IMR-90 (cell line): ENCODE results near the gene TMC1. TPM values are rescaled to one million over a fixed set of nuclear protein-coding genes. Genes with fewer than 3 reads are reported as not detected.

ENCODE experiments used
- ATAC-seq: fragments of 200-7000 bp; cut with Tn5 transposase; 2 replicates; pipeline ENCODE4 v1.9.1; 2020; ENCODE audit warnings: low read depth, mild to moderate bottlenecking, moderate library complexity
- BruUV-seq: library from RNA; stranded (reverse); fragments of 400-500 nt; replicated peaks from 2 replicates; lab custom pipeline; 2021; lab: Mats Ljungman, UMichigan
- CTCF ChIA-PET: fragments of 300-600 bp; formaldehyde crosslinking; extraction: SDS; loops from one replicate; lab custom pipeline; 2021; ENCODE audit warnings: antibody characterized with exemption; lab: Yijun Ruan, JAX
- POLR2A ChIA-PET: fragments of 300-600 bp; sonication (Branson Sonifier 250); formaldehyde crosslinking; loops from one replicate; lab custom pipeline; 2022; ENCODE audit warnings: antibody characterized with exemption; ENCODE audit not compliant: unreplicated experiment; lab: Charles Lee
- DNase-seq: peaks from one replicate; pipeline ENCODE4 v3.0.0; 2013
- H2AFZ ChIP-seq: replicated peaks from 2 replicates; pipeline ENCODE3; 2013; ENCODE audit warnings: low read length, mild to moderate bottlenecking; ENCODE audit not compliant: poor library complexity
- H2AK5ac ChIP-seq: 2 replicates; pipeline ENCODE4 v1.6.1; 2013; ENCODE audit warnings: low read depth, low read length, inconsistent platforms
- H2AK9ac ChIP-seq: replicated peaks from 2 replicates; pipeline ENCODE3; 2013; ENCODE audit warnings: mild to moderate bottlenecking, low read depth, low read length, moderate library complexity; ENCODE audit not compliant: poor library complexity
- H2BK120ac ChIP-seq: 2 replicates; pipeline ENCODE4 v1.6.1; 2013; ENCODE audit warnings: low read depth, low read length, inconsistent platforms
- H2BK15ac ChIP-seq: 3 replicates; pipeline ENCODE4 v1.6.1; 2013; ENCODE audit warnings: low read depth, low read length, inconsistent platforms
- H2BK20ac ChIP-seq: 2 replicates; pipeline ENCODE4 v1.6.1; 2013; ENCODE audit warnings: low read depth, mild to moderate bottlenecking, inconsistent platforms, low read length, moderate library complexity
- H2BK5ac ChIP-seq: 2 replicates; pipeline ENCODE4 v1.6.1; 2013; ENCODE audit warnings: mild to moderate bottlenecking, low read depth, low read length, inconsistent platforms; ENCODE audit not compliant: poor library complexity, severe bottlenecking
- H3K14ac ChIP-seq: replicated peaks from 2 replicates; pipeline ENCODE4 v1.6.1; 2013; ENCODE audit warnings: low read depth, low read length, inconsistent platforms
- H3K18ac ChIP-seq: 2 replicates; pipeline ENCODE4 v1.6.1; 2013; ENCODE audit warnings: low read depth, low read length, control low read depth
- H3K23ac ChIP-seq: 2 replicates; pipeline ENCODE4 v1.6.1; 2013; ENCODE audit warnings: low read depth, low read length, inconsistent platforms
- H3K27ac ChIP-seq: 2 replicates; pipeline ENCODE4 v1.5.1; 2013; ENCODE audit warnings: mild to moderate bottlenecking, control low read depth, low read length; ENCODE audit not compliant: insufficient read depth
- H3K27me3 ChIP-seq: 2 replicates; pipeline ENCODE4 v1.6.1; 2013; ENCODE audit warnings: low read length; ENCODE audit not compliant: control insufficient read depth, insufficient read depth
- H3K36me3 ChIP-seq: 2 replicates; pipeline ENCODE4 v1.6.1; 2013; ENCODE audit warnings: low read length, mixed read lengths; ENCODE audit not compliant: control insufficient read depth, insufficient read depth
- H3K4ac ChIP-seq: 2 replicates; pipeline ENCODE4 v1.6.1; 2013; ENCODE audit warnings: low read depth, low read length, inconsistent platforms
- H3K4me1 ChIP-seq: 2 replicates; pipeline ENCODE4 v1.6.1; 2013; ENCODE audit warnings: low read length, mixed read lengths; ENCODE audit not compliant: control insufficient read depth, insufficient read depth
- H3K4me2 ChIP-seq: 2 replicates; pipeline ENCODE4 v1.6.1; 2013; ENCODE audit warnings: low read depth, mild to moderate bottlenecking, control low read depth, low read length, moderate library complexity
- H3K4me3 ChIP-seq: 2 replicates; pipeline ENCODE4 v1.5.1; 2013; ENCODE audit warnings: low read depth, mild to moderate bottlenecking, control low read depth, low read length, moderate library complexity; ENCODE audit not compliant: insufficient read depth
- H3K56ac ChIP-seq: 2 replicates; pipeline ENCODE4 v1.6.1; 2013; ENCODE audit warnings: low read length, inconsistent platforms; ENCODE audit not compliant: insufficient read depth; ENCODE audit errors: extremely low read depth
- H3K79me1 ChIP-seq, 2 experiments: 2 replicates each; pipeline ENCODE4 v1.6.1; 2013; ENCODE audit warnings: low read length in 2 of 2, inconsistent platforms in 1 of 2, low read depth in 1 of 2
- H3K9ac ChIP-seq: 2 replicates; pipeline ENCODE4 v1.6.1; 2013; ENCODE audit warnings: low read depth, low read length, control low read depth
- H3K9me1 ChIP-seq: 2 replicates; pipeline ENCODE4 v1.6.1; 2013; ENCODE audit warnings: low read length, inconsistent platforms; ENCODE audit not compliant: insufficient read depth
- H3K9me3 ChIP-seq: 2 replicates; pipeline ENCODE4 v1.6.1; 2013; ENCODE audit warnings: low read length; ENCODE audit not compliant: control insufficient read depth, insufficient read depth
- H4K20me1 ChIP-seq: 2 replicates; pipeline ENCODE4 v1.6.1; 2013; ENCODE audit warnings: low read length, inconsistent platforms; ENCODE audit not compliant: insufficient read depth
- H4K5ac ChIP-seq: 2 replicates; pipeline ENCODE4 v1.6.1; 2013; ENCODE audit warnings: mild to moderate bottlenecking, low read depth, low read length, control low read depth
- H4K8ac ChIP-seq, 2 experiments: 2 replicates each; pipeline ENCODE4 v1.6.1; 2013; ENCODE audit warnings: low read depth in 2 of 2, low read length in 2 of 2, control low read depth in 1 of 2, inconsistent platforms in 1 of 2
- H4K91ac ChIP-seq: 2 replicates; pipeline ENCODE4 v1.6.1; 2013; ENCODE audit warnings: low read depth, low read length, inconsistent platforms; ENCODE audit not compliant: insufficient read depth
- CEBPB ChIP-seq: IDR thresholded peaks from 2 replicates; pipeline ENCODE4 v1.6.1; 2012; ENCODE audit warnings: low read depth, low read length, improper control_type of control experiment
- WGBS, 2 experiments: methylation state at CpG; one replicate each; pipeline versions ENCODE4 v1.1.5 to v1.1.7; 2013; ENCODE audit warnings: missing lambda C conversion rate in 2 of 2; ENCODE audit not compliant: insufficient read length in 1 of 2; ENCODE audit errors: extremely low coverage in 2 of 2; 5-methylcytosine and 5-hydroxymethylcytosine counted together
- dilution Hi-C: fragments of 300-500 bp; cut with HindIII; formaldehyde crosslinking; loops from one replicate; pipeline ENCODE4 v1.14.3; 2018; ENCODE audit warnings: low sequenced_read_pairs; ENCODE audit not compliant: unreplicated experiment
- in situ Hi-C: fragments of 300-500 bp; cut with MboI; formaldehyde crosslinking; loops from 3 replicates; pipeline ENCODE4 v1.14.3; 2019; ENCODE audit warnings: low sequenced_read_pairs, inconsistent platforms, mixed read lengths
- intact Hi-C: fragments of 100-400 bp; cut with micrococcal nuclease; formaldehyde crosslinking; loops from 2 replicates; pipeline ENCODE4 v1.10.0; 2022
- polyA plus RNA-seq, 3 experiments: library from polyadenylated mRNA; depleted of rRNA; stranded (reverse); fragments of >200 nt; gene quantifications; 2 replicates each; pipeline ENCODE4 v1.2.3, GENCODE V29; 2012; ENCODE audit warnings: low replicate concordance in 1 of 3
- total RNA-seq: library from RNA; depleted of rRNA; stranded (reverse); fragments of >200 nt; gene quantifications from 2 replicates; pipeline ENCODE4 v1.2.3, GENCODE V29; 2012

The TMC1 gene
- total and polyA plus RNA-seq, 2 of the 4 experiments (the other 2 are of a cell fraction) = not detected

GRCh38 chr9:72816666-72817065, 295.3 kb downstream of the TMC1 start:
- H3K18ac ChIP-seq = no peak overlapping the region
- no peak for TF ChIP-seq CEBPB
- H2AK5ac ChIP-seq = no peak overlapping the region
- H2BK120ac ChIP-seq = no peak overlapping the region
- no peaks in the 10 kb centered on the region for H3K79me1 ChIP-seq
- no peaks in the 10 kb centered on the region for H3K9me1 ChIP-seq
- no peak for DNase-seq
- H3K4me3 ChIP-seq = no peak overlapping the region
- H3K56ac ChIP-seq = no peak overlapping the region
- POLR2A ChIA-PET = no interaction called here
- no peak for ATAC-seq
- H2BK15ac ChIP-seq = no peak overlapping the region
- H3K14ac ChIP-seq = no peak overlapping the region
- no peak overlapping the region for H3K9ac ChIP-seq
- CTCF ChIA-PET = no interaction called here
- no peak overlapping the region for H4K91ac ChIP-seq
- no peaks in the 10 kb centered on the region for H3K9me3 ChIP-seq
- H3K4ac ChIP-seq = no peak overlapping the region
- H4K8ac ChIP-seq = no peak overlapping the region
- in situ Hi-C loops = no loop called here
- H3K27ac ChIP-seq = no peak overlapping the region
- no peak overlapping the region for H2AK9ac ChIP-seq
- H3K23ac ChIP-seq = no peak overlapping the region
- H4K5ac ChIP-seq = no peak overlapping the region
- no peak overlapping the region for H3K4me2 ChIP-seq
- no TSS peak for BruUV-seq
- no peaks in the 10 kb centered on the region for H3K4me1 ChIP-seq
- intact Hi-C loops = no loop called here
- H3K27me3 ChIP-seq = peaks cover 3% of the 10 kb centered on the region; the same call in 1 of the 2 replicates
- no peaks in the 10 kb centered on the region for H4K20me1 ChIP-seq
- dilution Hi-C loops = no loop called here
- H2AFZ ChIP-seq = no peak overlapping the region
- no peak overlapping the region for H2BK5ac ChIP-seq
- 84% methylated on average over 5 of the region's 8 CpGs; no CpG with 5 or more reads in 1 of the 2 experiments for WGBS, 2 experiments
- H2BK20ac ChIP-seq = no peak overlapping the region
- no peaks in the 10 kb centered on the region for H3K36me3 ChIP-seq
